ENCODE results near the gene UTF1.
"Not testable (repeated sequence)": the region's sequence is repeated elsewhere in the genome, so short reads cannot be mapped to it uniquely, and the experiment has no call there.

UTF1 gene

GRCh38 chr10:133219782-133220181, 10.2 kb upstream of the UTF1 start:
- no peak overlapping the region for H3K4me3 ChIP-seq (ENCODE audit: low read length)
- no peak for DNase-seq (ENCODE audit: low read depth, low spot score)

- no peak for DNase-seq (ENCODE audit: low read depth, low spot score)
- H3K4me3 ChIP-seq (ENCODE audit: low read length): no peak overlapping the region
Observed at GRCh38 chr10:133221331-133221730, 8.7 kb upstream of the UTF1 start.

DNA sequence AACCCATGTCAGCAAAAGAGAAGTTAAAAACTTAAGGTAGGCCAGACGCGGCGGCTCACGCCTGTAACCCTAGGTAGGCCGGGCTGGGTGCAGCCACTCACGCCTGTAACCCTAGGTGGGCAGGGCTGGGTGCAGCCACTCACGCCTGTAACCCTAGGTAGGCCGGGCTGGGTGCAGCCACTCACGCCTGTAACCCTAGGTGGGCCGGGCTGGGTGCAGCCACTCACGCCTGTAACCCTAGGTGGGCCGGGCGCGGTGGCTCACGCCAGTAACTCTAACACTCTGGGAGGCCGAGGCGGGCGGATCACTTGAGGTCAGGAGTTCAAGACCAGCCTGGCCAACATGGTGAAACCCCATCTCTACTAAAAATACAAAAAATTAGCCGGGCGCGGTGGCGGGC, 8.3 kb upstream of the UTF1 start:
- H3K4me3 ChIP-seq (ENCODE audit: low read length); DNase-seq (ENCODE audit: low read depth, low spot score): not testable (repeated sequence)

DNA sequence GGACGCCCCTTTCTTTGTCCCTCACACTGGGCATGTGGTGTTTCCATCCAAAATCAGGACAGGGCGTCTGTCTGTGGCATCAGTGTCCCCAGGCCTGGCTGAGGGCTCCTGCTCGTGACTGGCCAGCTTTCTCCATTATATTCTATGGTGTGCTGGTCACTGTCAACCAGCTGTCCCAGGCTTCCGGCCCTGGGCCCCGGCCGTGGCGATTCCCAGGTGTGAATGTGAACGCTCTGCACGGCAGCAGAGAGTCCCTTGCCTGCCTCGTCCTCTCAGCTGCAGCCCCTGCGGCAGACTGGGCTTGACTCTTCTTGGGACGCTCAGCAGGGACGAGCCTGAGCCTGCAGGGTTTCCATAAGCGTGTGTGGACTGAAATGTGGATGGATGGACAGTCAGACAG, 5.9 kb upstream of the UTF1 start:
- DNase-seq (ENCODE audit: low read depth, low spot score): no peak
- H3K4me3 ChIP-seq (ENCODE audit: low read length): no peak overlapping the region

GRCh38 chr10:133224756-133225372, 5.2 kb upstream of the UTF1 start:
- DNase-seq (ENCODE audit: low read depth, low spot score): no peak

GRCh38 chr10:133225707-133226191, 4.3 kb upstream of the UTF1 start:
- DNase-seq (ENCODE audit: low read depth, low spot score): no peak
- no peak overlapping the region for H3K4me3 ChIP-seq (ENCODE audit: low read length)

More at GRCh38 chr10:133224756-133225372, 5.2 kb upstream of the UTF1 start:
- no peak overlapping the region for H3K4me3 ChIP-seq (ENCODE audit: low read length)

GRCh38 chr10:133226251-133226808, 3.7 kb upstream of the UTF1 start:
- no peak overlapping the region for H3K4me3 ChIP-seq (ENCODE audit: low read length)

GRCh38 chr10:133227256-133227655, 2.8 kb upstream of the UTF1 start:
- no peak overlapping the region for H3K4me3 ChIP-seq (ENCODE audit: low read length)
- no peak for DNase-seq (ENCODE audit: low read depth, low spot score)

More at GRCh38 chr10:133226251-133226808, 3.7 kb upstream of the UTF1 start:
- DNase-seq (ENCODE audit: low read depth, low spot score): no peak

DNA sequence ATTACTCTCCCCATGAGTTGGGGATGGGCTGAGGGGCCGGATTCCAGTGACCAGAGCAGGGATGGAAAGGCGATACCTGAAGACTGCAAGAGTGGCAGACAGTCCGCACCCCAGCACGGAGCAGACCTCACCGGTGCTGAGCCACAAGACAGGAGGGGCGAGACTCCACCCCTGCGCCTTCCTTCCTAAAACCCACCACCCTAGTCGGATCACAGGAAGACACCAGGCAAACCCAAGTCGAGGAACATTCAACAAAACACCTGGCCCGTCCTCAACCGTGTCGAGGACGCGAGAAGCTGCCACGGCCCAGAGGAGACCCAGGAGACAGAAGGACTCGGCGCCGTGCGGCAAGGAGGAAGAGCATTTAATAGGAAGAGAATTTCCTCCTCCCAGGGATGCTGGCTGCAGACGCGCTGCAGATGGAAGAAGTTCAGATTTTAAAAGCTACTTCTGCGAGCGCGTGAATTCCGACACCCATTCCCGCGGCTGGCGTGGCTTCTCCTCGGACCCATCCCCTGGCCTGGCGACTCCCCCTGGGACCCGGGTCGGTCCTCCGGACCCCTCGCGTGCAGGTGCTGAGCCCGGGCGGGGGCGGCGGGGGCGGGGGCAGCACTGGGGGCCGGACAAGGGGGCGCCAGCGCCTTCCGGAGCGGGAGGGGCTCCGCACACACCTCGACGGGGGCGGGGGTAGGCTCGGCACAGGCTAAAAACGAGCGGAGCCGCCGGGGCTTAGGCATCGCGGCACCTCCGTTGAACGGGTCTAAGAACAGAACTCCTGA, 563 bp upstream of the UTF1 start:
- DNase-seq (ENCODE audit: low read depth, low spot score): no peak
- H3K4me3 ChIP-seq (ENCODE audit: low read length): no peak overlapping the region

GRCh38 chr10:133230387-133231195, 574 bp downstream of the UTF1 start:
- DNase-seq (ENCODE audit: low read depth, low spot score): no peak
- H3K4me3 ChIP-seq (ENCODE audit: low read length): no peak overlapping the region

DNA sequence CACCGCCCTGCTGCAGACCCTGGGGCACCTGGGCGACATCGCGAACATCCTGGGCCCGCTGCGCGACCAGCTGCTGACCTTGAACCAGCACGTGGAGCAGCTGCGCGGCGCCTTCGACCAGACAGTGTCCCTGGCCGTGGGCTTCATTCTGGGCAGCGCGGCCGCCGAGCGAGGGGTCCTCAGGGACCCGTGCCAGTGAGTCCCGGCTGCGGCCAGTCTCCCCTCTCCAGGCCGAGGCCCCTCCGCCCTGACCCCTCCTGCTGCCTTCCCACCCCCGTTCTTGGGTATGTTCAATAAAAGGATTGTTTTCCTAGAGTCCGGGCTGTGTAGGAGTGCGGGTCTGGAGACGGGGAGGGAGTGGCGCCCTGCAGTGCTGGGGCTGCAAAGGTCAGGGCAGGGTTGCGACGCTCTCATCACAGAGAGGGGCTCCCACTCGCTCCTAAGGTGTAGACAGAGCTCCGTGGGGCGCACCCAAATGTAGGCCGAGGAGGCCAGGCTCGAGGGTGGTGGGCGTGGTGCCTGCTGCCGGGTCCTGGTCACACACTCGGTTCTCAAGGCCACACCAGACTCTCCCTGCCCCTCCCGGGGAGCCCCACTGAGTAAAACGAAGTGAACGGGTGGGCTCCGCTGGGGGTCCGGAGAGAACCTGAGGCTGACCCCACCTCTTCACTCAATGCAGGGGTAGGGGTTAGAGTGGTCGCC, 1.4 kb downstream of the UTF1 start:
- H3K4me3 ChIP-seq (ENCODE audit: low read length): no peak overlapping the region
- DNase-seq (ENCODE audit: low read depth, low spot score): no peak

GRCh38 chr10:133231946-133232574, 2.0 kb downstream of the UTF1 start:
- no peak overlapping the region for H3K4me3 ChIP-seq (ENCODE audit: low read length)
- DNase-seq (ENCODE audit: low read depth, low spot score): no peak

DNA sequence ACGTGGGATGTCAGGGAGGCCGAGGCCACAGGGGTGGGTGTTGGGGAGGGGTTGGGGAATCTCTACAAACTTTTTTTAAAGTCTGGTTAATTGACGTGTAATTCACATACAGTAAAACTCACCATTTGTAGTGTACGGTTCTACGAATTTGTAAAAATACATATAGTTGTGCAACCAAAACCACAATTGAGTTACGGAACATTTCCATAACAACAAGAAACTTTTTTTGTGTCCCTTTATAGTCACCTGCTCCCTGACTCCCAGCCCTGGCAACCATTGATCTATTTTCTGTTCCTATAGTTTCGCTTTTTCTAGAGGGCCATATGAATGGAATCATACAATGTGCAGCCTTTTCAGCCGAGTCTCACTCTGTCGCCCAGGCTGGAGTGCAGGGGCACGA, 4.8 kb downstream of the UTF1 start:
- H3K4me3 ChIP-seq (ENCODE audit: low read length); DNase-seq (ENCODE audit: low read depth, low spot score): not testable (repeated sequence)

- no peak overlapping the region for H3K4me3 ChIP-seq (ENCODE audit: low read length)
- DNase-seq (ENCODE audit: low read depth, low spot score): no peak
Observed at GRCh38 chr10:133235265-133235855, 5.3 kb downstream of the UTF1 start.

DNA sequence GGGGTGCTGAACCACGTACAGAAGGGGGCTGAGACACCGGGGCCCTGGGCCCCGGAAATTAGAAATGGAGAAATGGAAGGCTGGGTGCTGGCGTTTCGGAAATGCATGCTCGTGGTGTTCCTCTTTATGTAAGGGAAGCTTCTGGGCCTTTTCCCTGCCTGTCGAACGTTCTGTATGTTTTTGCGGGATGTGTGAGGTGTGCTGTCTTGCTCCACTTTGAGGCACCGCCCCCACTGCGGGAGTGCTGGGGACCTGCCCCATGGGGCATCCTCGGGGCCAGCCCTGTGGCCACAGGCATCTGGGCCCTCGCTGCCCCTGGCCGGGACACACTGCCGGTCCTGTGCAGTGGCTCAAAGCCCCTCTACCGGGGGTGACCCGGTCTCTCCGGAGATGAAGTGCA, 5.9 kb downstream of the UTF1 start:
- no peak for DNase-seq (ENCODE audit: low read depth, low spot score)
- no peak overlapping the region for H3K4me3 ChIP-seq (ENCODE audit: low read length)

GRCh38 chr10:133236401-133237240, 6.6 kb downstream of the UTF1 start:
- H3K4me3 ChIP-seq (ENCODE audit: low read length): no peak overlapping the region

DNA sequence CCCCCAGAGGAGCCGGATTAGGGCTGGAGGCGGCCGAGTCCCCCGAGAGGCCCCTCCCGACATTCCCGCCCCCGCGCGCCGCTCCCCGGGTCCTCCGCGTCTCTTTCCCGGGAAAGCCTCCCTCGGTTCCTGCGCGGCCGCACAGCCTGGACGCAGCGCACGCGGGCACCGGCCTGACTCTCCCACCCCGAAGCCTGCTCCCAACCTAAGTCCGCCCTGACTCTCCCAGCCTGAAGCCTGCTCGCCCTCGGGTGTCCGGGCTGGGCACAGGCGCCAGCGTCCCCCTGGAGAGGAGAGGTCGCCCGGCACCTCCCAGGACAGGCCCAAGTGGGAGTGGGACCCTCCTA, 7.2 kb downstream of the UTF1 start:
- DNase-seq (ENCODE audit: low read depth, low spot score): no peak
- no peak overlapping the region for H3K4me3 ChIP-seq (ENCODE audit: low read length)

More at GRCh38 chr10:133236401-133237240, 6.6 kb downstream of the UTF1 start:
- no peak for DNase-seq (ENCODE audit: low read depth, low spot score)
